H1 (cell line): ENCODE measurements around the gene SCRN1. TPM values are rescaled to one million over a fixed set of nuclear protein-coding genes. Genes with fewer than 3 reads are reported as not detected.

Experiments
- CEBPB ChIP-seq: IDR thresholded peaks from 2 replicates; pipeline ENCODE4 v1.6.1; 2012; ENCODE audit warnings: low read depth, low read length
- HDAC6 ChIP-seq: IDR thresholded peaks from one replicate; pipeline ENCODE4 v1.7.1; 2012; ENCODE audit warnings: low read depth, mild to moderate bottlenecking, inconsistent platforms, low read length, moderate library complexity
- NANOG ChIP-seq: IDR thresholded peaks from 2 replicates; pipeline ENCODE4 v1.6.1; 2011; ENCODE audit warnings: low read length, low read depth, mild to moderate bottlenecking, inconsistent platforms; ENCODE audit not compliant: insufficient read depth, poor library complexity, severe bottlenecking
- RXRA ChIP-seq: IDR thresholded peaks from 2 replicates; pipeline ENCODE4 v1.6.1; 2011; ENCODE audit warnings: low read depth, mild to moderate bottlenecking, low read length, moderate library complexity; ENCODE audit not compliant: insufficient read depth
- YY1 ChIP-seq: IDR thresholded peaks from 2 replicates; pipeline ENCODE4 v1.6.1; 2011; ENCODE audit warnings: low read depth, mild to moderate bottlenecking, low read length
- polyA plus RNA-seq, 7 experiments: library from polyadenylated mRNA; depleted of rRNA in 3 of 7; stranded (reverse) in 5 of 7; unstranded in 2 of 7; fragments of >200 nt in 5 of 7; fragments of 200-250 nt in 2 of 7; gene quantifications; 1 replicate in 5 of 7; 2 replicates in 1 of 7; 4 replicates in 1 of 7; pipeline versions ENCODE4 v1.2.1 to v1.2.3, GENCODE V29; 2011 to 2013; ENCODE audit warnings: missing spikeins in 2 of 7, mixed read lengths in 2 of 7
- total RNA-seq: library from RNA; stranded (reverse); fragmentation: NEBNext Ultra II Directional; extraction: Animal tissue kit (Norgen Biotek cat#: 25700); gene quantifications from 2 replicates; pipeline ENCODE4 v1.2.1, GENCODE V29; 2021

Gene SCRN1
- total and polyA plus RNA-seq, 2 of the 8 experiments (the other 6 are each of a cell fraction or from before 2014, with no cell fraction given) = 36.0 to 75.8 TPM

GRCh38 chr7:29918850-29919249 is 70.8 kb downstream of the SCRN1 start (continued):
- TF ChIP-seq CEBPB (no peak), RXRA (no peak), YY1 (no peak), NANOG (no peak), HDAC6 (no peak)
- TF ChIP-seq, all 59 proteins: peak for 0
